Jurkat, Clone E6-1 (cell line): ENCODE results near the gene EXOC3.

Experiments
- DNase-seq: peaks from one replicate; pipeline ENCODE4 v3.0.0-alpha.2; 2011; ENCODE audit warnings: low read depth, low spot score
- H3K4me3 ChIP-seq: 2 replicates; pipeline ENCODE4 v1.5.1; 2011; ENCODE audit warnings: mild to moderate bottlenecking, low read length, control low read depth, moderate library complexity

EXOC3 gene

DNA sequence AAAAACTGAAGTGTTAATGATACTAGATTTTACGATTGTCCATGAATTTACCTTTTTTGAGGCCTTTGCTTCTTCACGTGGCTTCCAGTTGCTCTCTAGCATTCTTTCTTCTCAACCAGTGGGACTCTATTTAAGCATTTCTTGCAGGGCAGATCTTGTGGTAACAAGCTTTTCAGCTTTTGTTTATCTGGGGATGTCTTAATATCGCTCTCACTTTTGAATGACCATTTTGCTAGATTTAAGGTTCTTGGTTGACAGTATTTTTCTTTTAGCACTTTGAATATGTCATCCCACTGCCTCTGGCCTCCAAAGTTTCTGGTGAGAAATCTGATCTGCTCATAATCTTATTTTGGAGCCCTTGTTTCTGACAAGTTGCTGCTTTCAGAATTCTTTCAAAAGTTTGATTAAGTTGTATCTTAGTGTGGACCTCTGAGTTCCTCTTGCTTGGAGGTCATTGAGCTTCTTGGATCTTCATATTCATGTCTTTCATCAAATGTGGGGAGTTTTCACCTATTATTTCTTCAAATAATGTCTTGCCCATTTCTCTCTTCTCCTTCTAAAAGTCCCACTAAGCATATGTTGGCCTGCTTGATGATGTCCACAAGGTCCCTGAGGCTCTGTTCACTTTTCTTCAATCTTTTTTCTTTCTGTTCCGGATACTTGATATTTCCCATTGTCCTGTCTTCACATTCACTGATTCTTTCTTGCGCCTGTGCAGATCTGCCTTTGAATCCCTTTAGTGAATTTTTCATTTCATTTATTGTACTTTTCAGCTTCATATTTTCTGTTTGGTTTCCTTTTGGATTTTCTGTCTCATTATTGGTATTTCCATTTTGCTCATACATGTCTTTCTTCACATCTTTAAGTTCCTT, 8.8 kb downstream of the EXOC3 start:
- no peak overlapping the region for H3K4me3 ChIP-seq
- no peak for DNase-seq

DNA sequence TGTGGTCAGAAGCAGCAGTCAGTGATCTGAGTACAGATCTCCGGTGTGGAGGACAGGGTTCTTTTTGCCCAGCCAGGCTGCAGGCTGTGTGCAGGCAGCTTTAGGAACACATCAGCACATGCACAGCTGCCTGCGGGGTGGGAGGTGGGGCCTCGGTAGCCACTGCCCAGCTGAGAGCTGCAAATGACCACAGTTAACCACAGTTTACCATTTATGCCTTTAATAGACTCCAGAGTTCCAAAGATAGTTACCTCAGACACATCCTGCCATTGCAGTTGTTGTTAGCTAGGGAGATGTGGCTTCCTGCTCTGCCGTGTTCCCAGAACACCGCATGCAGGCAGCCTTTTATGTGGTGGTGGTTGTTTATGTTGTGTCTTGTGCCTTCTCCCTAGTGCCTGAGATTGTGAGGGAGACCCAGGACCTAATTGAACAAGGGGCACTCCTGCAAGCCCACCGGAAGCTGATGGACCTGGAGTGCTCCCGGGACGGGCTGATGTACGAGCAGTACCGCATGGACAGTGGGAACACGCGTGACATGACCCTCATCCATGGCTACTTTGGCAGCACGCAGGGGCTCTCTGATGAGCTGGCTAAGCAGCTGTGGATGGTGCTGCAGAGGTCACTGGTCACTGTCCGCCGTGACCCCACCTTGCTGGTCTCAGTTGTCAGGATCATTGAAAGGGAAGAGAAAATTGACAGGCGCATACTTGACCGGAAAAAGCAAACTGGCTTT, 10.2 kb downstream of the EXOC3 start:
- DNase-seq: peak; percentile 49
- no peak overlapping the region for H3K4me3 ChIP-seq

DNA sequence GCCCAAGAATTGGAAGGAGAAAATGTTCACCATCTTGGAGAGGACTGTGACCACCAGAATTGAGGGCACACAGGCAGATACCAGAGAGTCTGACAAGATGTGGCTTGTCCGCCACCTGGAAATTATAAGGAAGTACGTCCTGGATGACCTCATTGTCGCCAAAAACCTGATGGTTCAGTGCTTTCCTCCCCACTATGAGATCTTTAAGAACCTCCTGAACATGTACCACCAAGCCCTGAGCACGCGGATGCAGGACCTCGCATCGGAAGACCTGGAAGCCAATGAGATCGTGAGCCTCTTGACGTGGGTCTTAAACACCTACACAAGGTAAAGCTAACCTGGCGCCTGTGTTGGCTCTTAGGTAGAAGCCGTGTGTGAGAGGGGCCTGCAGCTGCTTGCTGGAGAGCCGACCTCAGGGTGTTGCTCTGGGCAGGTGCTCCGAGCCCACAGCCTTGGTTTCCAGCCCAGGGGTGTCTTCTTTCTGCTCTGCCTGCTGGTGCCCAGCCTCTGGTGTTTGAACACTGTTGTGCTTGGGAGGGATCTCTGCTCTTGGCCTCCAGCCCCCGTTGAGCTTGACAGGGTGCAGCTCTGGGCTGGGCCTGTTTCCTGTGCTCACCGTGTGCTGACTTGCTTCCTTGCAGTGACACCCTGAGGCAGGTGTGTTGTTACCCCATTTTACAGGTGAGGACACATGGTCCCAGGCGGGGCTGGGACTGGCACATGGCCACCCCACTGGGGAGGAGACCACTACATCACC, 10.9 kb downstream of the EXOC3 start:
- DNase-seq: no peak
- H3K4me3 ChIP-seq: no peak overlapping the region

DNA sequence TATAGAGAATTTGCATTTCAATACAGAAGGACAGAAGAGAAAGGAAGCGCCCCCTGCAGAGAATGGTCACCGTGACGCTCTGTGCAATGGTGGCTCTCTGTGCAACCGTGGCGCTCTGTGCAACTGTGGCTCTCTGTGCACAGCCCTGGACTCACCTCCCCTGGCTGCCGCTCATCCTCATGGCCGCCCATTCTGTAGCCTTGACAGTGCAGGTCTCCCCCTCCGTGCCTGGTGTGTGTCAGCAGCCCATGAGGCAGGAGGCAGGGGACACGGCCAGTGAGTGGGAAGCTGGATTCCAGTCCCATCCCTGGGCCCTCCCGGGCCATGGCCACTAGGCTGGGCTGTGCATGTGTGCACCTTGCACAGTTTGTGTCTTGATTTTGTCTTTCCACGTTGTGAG, 12.0 kb downstream of the EXOC3 start:
- DNase-seq: no peak
- no peak overlapping the region for H3K4me3 ChIP-seq

DNA sequence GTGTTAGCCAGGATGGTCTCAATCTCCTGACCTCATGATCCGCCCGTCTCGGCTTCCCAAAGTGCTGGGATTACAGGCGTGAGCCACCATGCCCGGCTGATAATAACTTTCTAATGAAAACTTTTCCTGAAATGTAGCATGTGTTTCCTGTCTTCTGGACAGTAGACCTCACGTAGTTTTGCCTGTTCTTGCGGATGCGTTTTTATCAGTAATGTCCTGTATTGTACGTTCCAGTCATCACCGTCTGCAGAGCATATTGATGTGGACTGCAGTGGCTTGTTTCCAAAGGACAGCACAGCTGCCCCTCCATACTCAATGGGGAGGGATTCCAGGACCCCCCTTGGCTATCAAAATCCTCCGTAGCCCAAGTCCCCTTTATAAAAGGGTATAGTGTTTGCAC, 12.8 kb downstream of the EXOC3 start:
- no peak overlapping the region for H3K4me3 ChIP-seq
- no peak for DNase-seq

DNA sequence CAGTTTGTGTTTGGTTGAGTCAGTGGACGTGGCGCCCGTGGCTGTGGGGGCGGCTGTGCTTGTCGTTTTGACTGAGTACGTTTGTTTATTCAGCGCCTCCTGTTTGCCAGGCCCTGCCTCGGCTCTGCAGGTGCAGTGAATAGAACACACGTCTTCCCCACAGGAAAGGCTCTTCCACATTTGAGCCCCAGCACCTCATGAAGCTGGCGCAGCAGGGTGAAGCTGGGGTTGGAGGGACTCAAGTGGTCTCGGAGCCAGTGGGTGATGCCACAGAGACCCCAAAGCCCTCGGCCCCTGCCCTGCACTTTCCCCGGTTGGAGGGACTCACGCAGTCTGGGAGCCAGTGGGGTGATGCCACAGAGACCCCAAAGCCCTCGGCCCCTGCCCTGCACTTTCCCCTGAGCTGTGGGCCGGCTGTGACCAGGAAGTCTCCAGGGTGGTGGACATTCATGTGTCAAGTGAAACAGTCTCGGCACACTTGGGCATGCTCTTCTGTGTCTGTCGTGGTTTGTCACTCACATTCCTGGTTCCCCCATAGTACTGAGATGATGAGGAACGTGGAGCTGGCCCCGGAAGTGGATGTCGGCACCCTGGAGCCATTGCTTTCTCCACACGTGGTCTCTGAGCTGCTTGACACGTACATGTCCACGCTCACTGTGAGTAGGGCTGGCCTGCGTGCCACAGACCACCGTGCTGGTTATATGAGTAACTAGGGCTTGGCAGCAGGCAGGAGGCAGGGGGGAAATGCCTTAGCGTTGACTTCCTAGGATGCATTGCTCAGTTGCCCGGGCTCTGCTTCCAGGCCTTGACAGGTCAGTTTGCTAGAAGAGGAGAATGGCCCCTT, 13.6 kb downstream of the EXOC3 start:
- no peak for DNase-seq
- no peak overlapping the region for H3K4me3 ChIP-seq

DNA sequence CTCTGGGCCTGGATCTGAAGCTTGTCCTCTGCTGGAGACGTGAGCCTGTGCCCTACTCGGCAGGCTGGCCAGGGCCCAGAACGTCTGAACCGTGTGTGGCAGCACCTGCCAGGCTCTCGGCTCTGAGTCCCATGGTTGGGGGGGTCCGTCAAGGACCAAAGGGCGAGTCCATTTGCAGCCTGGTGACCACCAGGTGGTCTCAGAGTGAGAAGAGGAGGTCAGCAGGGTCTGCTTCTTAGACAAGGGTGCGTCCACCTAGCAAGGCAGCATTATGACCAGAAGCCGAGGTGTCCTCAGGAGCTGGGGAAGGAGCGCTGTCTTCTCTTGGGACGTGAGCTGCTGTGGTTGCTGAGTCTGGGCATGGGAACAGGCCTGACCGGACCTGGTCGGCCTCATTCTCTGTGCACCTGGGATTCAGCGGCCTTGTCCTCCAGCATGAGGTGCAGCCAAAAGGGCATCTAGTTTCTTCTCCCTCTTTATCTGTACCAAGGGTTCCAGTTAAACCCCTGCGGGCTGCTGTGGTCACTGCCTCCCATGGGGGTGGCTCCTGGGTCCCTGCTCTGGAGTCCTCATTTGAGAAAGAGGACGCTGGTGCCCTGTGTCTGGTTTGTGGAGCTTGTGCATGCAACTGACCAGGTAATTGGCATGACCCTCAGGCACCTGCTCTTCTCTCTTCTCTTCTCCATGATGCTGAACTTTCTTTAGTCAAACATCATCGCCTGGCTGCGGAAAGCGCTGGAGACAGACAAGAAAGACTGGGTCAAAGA, 14.4 kb downstream of the EXOC3 start:
- DNase-seq: no peak
- no peak overlapping the region for H3K4me3 ChIP-seq

DNA sequence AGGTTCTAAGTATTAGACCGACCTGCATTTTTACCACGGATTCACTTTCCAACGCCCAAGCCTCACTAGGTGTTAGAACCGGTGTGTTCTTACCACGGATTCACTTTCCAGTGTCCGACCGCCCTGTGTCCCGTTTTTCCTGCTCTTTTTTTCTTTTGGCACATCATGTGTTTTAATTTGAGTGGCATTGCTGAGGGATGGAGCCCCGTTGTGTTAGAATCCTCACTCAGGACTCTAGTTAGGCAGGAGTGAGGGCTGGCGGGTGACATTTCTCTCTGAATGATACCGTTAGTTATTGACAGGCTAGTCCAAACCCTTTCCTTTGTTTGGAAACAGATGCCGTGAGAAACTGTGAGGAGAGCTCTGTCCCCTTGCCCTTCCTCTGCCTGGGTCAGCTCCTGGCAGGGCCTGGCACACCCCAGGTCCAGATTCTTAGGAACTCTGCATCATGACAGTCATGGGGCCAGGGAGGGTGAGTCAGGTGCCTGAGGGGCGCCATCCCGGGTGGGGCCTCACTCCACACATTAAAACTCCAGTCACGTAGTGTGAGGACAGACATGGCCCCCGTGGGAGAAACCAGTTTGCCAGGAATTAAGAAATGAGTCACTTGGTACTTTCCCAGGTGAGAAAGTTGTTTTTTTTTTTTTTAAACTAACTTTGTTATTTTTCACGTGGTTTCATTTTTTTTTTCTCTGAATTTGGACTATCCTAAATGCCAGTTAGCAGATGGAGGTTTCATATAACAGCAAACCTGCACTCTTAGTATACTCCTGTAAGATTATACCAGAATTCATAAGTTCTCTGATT, 15.8 kb downstream of the EXOC3 start:
- DNase-seq: no peak

DNA sequence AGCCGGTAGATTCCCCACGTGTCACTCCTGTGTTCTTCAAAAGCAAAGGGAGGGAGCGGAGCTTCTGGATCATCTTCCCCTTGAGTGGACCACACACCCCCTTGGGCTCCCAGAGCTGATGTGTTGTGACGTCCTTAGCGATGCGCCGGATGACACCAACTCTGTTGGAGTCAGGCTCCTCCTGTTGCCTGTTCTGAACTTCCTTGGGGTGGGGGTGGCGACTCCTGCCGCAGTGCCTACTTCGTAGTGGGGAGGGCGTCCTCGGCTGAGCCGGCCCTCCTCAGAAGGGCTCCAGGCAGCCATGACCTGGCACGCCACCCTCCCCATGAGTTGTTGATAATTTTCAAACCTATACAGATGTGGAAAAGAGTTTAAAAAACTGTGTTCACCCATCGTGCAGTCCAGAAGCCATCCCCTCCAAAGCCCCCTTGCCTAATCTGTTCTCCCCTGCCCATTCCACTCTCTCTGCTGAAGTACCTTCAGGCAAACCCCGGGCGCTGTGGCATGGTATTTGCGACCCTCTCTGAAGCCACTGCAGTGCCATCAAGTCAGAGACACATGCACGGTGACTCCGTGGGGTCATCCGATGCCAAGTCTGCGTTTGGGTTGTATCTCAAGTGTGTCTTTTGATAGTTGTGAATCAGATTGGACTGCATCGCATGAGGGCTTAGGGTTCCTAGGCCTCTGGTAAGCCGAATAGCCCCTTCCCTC, 16.7 kb downstream of the EXOC3 start:
- DNase-seq: no peak
- H3K4me3 ChIP-seq: no peak overlapping the region

More for the DNA sequence above, 15.8 kb downstream of the EXOC3 start:
- H3K4me3 ChIP-seq: no peak overlapping the region

DNA sequence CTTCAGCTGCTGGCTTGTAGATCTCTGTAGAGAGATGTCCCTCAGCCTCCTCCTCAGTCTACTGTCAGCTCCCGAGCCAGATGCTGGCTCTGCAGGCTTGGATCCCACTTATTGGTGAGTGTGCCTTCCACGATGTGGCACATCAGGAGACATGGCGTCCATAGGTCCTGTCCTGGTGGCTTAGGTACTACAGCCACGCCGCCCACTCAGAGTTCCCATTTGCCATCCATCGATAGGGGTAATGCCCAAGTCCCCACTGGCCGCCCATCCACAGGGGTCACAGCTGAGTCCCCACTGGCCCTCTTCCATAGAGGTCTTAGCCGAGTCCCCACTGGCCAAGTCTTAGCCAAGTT, 17.3 kb downstream of the EXOC3 start:
- DNase-seq: no peak
- H3K4me3 ChIP-seq: no peak overlapping the region

DNA sequence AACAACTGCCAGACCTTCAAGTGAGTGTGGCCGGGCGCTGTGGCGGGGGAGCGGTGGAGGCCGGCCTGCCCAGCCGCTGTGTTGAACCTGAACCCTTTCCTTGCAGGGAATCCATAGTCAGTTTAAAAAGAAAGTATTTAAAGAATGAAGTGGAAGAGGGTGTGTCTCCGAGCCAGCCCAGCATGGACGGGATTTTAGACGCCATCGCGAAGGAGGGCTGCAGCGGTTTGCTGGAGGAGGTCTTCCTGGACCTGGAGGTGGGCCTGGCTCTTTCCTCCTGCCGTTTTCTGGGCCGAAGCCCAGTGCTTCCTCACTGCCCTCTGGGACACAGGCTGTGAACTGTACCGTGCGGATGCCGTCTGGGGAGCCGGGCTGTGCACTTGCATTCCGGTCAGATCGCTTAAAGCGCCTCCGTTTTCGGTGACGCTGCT, 19.1 kb downstream of the EXOC3 start:
- no peak overlapping the region for H3K4me3 ChIP-seq
- DNase-seq: no peak

DNA sequence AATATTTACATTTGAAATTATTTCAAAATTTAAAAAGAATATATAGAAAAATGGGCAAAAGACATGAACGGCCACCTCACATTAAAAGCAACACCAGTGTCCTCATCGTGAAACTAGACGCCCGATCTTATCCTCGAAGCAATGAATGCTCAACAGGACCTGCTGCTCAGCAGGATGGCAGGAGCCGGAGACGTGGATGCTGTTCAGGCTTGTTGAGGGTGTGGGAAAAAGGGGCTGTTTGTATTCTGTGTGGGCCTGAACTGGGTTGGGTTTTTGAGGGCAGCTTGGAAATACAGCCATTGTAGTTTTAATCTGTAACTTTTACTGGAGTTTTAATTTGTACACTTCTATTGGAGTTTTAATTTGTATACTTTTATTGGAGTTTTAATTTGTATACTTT, 20.3 kb downstream of the EXOC3 start:
- no peak for DNase-seq
- H3K4me3 ChIP-seq: no peak overlapping the region

DNA sequence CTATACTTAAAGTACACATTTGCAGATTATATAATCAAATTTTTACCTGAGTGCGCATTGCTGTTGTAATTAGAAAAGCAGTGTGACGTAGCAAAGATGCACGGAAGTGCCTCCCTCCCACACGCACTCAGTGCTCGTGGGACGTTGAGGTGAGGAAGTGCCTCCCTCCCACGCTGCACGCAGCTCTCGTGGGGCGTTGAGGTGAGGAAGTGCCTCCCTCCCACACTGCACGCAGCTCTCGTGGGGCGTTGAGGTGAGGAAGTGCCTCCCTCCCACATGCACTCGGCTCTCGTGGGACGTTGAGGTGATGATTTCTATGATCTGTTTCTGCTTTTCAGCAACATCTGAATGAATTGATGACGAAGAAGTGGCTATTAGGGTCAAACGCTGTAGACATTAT, 21.0 kb downstream of the EXOC3 start:
- DNase-seq: no peak
- no peak overlapping the region for H3K4me3 ChIP-seq

DNA sequence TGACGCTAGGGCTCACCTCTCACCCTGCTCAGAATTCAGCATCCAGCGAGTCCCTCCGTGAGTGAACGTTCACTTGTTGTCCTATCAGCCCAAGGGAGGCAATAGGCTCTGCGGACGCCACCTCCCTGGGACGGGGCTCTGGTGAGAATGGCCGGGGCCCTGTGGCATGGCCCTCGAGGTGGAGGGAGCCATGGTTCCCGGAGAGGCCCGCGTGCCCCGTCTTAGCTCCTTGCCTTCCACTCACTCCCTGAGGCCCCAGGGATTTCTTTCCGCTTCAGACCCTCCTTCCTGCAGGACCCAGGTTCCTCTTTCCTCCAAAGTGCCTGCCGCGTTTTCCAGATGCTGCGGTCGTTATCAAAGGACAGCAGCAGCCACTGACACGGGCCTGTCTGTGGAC, 21.5 kb downstream of the EXOC3 start:
- no peak overlapping the region for H3K4me3 ChIP-seq
- no peak for DNase-seq

DNA sequence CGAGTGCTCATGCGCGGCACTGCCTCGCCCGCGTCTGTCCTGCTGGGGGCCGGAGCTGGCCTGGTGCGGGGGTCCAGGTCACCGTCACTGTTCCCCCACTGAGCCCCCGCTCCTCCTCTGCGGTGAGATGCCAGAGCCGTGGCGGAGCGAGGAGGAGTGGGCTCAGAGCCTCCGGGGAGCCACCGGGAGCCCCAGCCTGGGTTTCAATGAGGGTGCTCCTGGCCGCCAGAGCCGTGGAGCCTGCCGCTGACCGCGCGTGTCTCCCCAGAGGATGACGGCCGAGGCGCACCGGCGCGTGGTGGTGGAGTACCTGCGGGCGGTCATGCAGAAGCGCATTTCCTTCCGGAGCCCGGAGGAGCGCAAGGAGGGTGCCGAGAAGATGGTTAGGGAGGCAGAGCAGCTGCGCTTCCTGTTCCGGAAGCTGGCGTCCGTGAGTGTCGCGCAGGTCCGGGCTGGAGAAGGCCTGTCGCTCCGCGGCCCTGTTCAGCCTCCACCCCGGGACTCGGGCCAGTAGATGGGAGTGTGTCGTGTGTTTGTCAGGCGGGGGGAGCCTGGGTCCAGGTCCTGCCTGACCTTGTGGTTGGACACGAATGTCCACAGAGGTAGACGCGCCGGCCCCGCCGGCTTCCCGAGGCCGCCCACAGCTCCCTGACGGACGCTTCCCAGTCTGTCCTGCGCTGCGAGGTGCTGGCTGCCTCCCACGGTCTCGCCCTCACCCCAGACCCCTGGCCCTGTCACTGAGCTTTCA, 22.0 kb downstream of the EXOC3 start:
- H3K4me3 ChIP-seq: no peak overlapping the region
- no peak for DNase-seq

DNA sequence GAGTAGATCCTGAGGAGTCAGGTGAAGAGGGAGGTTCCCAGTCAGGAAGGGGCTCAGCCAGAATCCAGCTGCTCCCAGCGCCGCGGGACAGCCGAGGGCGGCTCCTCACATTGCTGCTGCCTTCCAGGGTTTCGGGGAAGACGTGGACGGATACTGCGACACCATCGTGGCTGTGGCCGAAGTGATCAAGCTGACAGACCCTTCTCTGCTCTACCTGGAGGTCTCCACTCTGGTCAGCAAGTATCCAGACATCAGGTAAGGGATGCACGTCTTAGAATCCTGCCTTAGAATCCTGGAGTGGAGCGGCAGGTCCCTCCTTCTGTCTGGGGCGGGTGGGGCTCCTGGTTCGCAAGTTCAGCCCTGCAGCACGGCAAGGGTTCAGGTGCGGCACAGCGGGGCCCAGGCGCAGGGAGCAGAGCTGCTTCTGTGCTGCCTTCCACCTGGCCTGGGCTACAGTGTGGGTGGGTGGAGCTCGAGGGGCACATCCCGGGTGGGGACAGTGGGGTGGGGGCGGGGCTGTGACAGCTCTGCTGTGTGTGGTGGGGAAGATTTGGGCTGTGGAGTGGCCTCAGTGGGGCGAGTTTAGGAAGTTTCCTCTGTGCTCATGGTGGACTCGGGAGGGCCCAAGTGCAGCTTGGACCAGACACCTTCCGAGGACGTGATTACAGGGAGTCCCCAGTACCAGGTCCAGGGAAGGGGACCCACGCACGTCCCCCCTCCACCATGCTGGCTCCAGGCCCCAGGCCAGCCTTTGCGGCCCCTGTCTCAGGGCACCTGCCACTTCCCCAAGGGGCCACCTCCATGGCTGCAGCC, 22.8 kb downstream of the EXOC3 start:
- no peak for DNase-seq
- H3K4me3 ChIP-seq: no peak overlapping the region
